Left ventricle myocardium superior (tissue), 1 donor: ENCODE results near the gene TSPAN17. TPM values are rescaled to one million over a fixed set of nuclear protein-coding genes. Genes with fewer than 3 reads are reported as not detected.

Source experiments
- ATAC-seq: fragments of 200-7000 bp; cut with Tn5 transposase; one replicate; pipeline ENCODE4 v1.9.1; 2020; ENCODE audit warnings: mild to moderate bottlenecking, moderate library complexity
- DNase-seq: peaks from one replicate; pipeline ENCODE4 v3.0.0-alpha.2; 2020
- intact Hi-C: fragments of 100-400 bp; cut with micrococcal nuclease; formaldehyde crosslinking; loops from one replicate; pipeline ENCODE4 v1.11.0; 2022
- total RNA-seq: library from RNA; stranded (reverse); fragmentation: NEBNext Ultra II Directional; extraction: Animal tissue kit (Norgen Biotek cat#: 25700); gene quantifications from one replicate; pipeline ENCODE4 v1.2.1, GENCODE V29; 2021
- donor health status: DM: no; HTN: yes; CAD: no; lungs with severe emphysema.

The TSPAN17 gene
- total RNA-seq, 1 donor from 2014 or later, result 31.7 TPM

GRCh38 chr5:176654856-176655255 lies 7.6 kb downstream of the TSPAN17 start:
- ATAC-seq (no peak), DNase-seq (no peak)
- intact Hi-C loops, result no loop called here

GRCh38 chr5:176656467-176656990 lies 9.2 kb downstream of the TSPAN17 start:
- intact Hi-C loops, result no loop called here
- ATAC-seq (no peak), DNase-seq (no peak)

- DNase-seq, result peak; percentile 82
- intact Hi-C loops, result no loop called here
- peak; percentile 84 for ATAC-seq
These were observed 10.8 kb downstream of the TSPAN17 start for GRCh38 chr5:176658007-176658599.

- intact Hi-C loops, result no loop called here
- no peak for DNase-seq
- peak; percentile 18 for ATAC-seq
These were observed 11.7 kb downstream of the TSPAN17 start for GRCh38 chr5:176658817-176659511.

DNA sequence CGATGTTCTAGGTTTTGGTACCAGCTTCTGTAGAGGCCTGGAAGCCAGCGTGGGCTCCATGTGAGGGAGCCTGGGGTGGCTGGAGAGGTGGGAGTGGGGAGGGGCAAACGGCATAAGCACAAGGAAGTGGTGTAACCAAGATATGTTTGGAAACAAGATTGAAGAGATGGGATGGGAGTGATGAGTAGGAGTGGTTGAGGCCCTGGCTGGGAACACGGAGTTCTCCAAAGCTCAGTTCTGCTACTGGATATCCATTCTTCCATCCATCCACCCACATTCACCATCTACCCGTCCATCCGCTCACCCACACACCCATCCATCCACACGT lies 12.2 kb downstream of the TSPAN17 start:
- DNase-seq (no peak), ATAC-seq (no peak)
- intact Hi-C loops, result no loop called here

GRCh38 chr5:176659860-176660461 lies 12.7 kb downstream of the TSPAN17 start:
- intact Hi-C loops, result loop anchor here (5.0 kb wide), 1 partner anchor 297 kb away; no protein-coding TSS in a partner anchor

DNA sequence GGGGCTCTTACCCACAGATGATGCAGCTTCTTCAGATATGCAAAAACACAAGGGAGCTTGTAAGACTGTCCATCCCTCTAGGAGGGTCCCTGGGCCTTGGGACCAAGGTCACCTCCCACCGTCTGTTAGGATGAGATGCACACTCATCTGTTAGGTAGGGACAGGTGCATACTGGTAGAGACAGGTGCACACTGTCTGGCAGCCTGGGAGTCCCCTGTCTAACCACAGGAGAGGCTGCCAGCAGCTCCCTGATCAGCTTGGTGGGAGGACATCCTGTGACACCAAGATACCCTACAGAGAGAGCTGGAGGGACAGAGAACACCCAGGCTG lies 13.2 kb downstream of the TSPAN17 start:
- intact Hi-C loops, result loop anchor here (5.0 kb wide), 1 partner anchor 297 kb away; no protein-coding TSS in a partner anchor
- no peak for ATAC-seq
- no peak for DNase-seq

More at GRCh38 chr5:176659860-176660461, 12.7 kb downstream of the TSPAN17 start:
- ATAC-seq (no peak), DNase-seq (no peak)

GRCh38 chr5:176660860-176661641 lies 13.8 kb downstream of the TSPAN17 start:
- ATAC-seq (peak; percentile 80), DNase-seq (peak; percentile 82)
- intact Hi-C loops, result loop anchor here (5.0 kb wide), 1 partner anchor 296 kb away; no protein-coding TSS in a partner anchor

DNA sequence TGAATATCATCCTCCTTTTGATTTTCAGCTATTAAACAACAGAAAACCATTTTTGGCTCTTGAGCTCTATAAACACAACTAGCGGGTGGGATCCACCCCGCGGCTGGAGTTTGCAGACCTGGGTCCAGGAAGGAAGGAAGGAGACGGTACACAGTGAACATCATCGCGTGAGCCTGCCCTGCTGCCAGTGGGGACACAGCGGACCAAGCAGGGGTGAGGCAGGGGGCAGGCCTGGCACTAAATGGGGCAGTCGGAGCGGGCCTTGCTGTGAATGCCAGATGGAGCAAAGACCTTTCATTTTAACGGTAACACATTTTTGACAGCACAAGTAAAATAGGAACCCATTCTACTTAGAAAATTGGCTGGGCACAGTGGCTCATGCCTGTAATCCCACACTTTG lies 14.4 kb downstream of the TSPAN17 start:
- DNase-seq (peak; percentile 18), ATAC-seq (no peak)
- intact Hi-C loops, result loop anchor here (5.0 kb wide), 1 partner anchor 296 kb away; no protein-coding TSS in a partner anchor

DNA sequence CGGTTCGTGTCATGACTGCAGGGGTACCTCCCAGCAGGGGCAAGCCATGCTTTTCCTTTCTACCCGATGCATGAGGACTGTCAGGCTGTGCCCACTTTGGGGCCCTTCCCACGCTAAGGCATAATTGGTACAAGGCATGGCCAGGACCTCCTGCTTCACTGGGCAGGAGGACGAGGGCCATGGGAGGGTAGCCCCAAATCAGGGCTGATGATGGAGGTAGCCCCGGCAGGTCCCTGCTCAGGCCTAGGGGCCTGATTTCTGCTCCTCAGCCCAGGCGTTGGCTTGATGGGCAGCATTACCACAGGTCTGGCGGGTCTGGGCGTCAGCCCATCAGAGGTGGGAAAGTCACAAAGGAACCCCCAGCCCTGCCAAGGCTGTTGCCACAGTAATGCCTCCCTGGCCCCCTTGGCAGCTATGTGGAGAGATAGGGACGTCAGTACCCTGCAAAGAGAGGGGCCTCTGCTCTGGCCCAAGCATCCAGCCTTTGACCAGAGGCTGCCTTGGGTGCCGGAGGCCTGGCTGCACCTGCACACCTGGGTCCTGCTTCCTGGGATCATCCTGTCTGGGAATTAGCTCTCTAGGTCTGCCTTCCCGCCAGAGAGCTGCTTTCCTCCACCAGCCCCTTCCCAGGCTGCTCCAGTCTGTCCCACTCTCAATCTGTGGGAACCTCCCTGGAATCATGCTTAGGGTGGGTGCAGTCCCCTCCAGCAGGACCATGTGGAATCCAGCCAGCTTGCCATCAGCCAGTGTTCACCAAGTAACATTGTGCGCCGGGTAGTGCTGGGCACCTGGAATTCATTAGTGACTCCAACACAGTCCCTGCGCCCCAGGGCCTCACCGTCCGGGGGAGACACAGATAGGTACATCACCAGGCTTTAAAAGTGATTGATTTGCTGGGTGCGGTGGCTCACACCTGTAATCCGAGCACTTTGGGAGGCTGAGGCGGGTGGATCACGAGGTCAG lies 15.4 kb downstream of the TSPAN17 start:
- intact Hi-C loops, result loop anchor here (5.0 kb wide), 1 partner anchor 295 kb away; no protein-coding TSS in a partner anchor
- no peak for ATAC-seq
- DNase-seq, result peak; percentile 22

- DNase-seq (no peak), ATAC-seq (no peak)
- intact Hi-C loops, result loop anchor here (5.0 kb wide), 1 partner anchor 294 kb away; no protein-coding TSS in a partner anchor
These were observed 16.3 kb downstream of the TSPAN17 start for GRCh38 chr5:176663566-176663965.

GRCh38 chr5:176664479-176664878 lies 17.2 kb downstream of the TSPAN17 start:
- no peak for DNase-seq
- intact Hi-C loops, result loop anchor here (5.0 kb wide), 1 partner anchor 293 kb away; no protein-coding TSS in a partner anchor

DNA sequence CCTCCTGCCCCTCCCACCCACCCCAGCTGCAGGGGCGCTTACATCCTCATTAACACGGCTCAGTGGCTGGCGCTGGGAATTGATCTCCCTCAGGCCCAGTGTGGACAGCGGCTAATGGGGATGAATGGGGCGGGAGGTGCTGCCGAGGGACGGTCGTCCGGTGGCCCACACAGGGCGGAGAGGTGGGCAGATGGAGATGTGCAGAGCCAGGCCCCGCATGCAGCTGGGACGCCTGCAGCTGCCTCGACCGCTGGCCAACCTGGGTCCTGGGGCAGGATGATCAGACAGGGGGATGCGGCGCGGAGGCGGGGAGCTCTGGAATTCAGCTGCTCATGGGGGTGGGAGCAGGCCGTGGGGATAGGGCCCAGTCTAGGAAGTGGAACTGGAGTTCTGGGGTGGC lies 17.6 kb downstream of the TSPAN17 start:
- DNase-seq, result peak; percentile 17
- intact Hi-C loops, result loop anchor here (5.0 kb wide), 1 partner anchor 292 kb away; no protein-coding TSS in a partner anchor
- no peak for ATAC-seq

More at GRCh38 chr5:176664479-176664878, 17.2 kb downstream of the TSPAN17 start:
- no peak for ATAC-seq

DNA sequence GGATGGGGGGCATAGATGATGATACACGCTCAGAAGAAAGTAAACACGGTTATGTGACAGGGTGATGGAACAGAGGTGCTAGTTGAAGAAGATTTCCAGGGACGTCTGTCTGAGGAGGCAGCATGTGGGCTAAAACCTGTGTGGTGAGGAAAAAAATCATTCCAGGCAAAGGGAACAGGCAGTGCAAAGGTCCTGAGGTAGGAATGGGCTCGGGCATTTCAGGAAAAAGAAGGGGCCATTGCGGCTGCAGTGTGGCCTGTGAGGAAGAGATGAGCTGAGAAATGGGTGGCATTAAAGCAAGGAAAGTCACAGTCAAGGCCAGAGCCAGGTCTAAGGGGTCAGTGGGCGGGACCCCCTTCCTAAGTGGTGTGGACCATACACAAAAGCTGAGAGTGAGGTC lies 18.2 kb downstream of the TSPAN17 start:
- intact Hi-C loops, result no loop called here
- no peak for ATAC-seq
- DNase-seq, result no peak

DNA sequence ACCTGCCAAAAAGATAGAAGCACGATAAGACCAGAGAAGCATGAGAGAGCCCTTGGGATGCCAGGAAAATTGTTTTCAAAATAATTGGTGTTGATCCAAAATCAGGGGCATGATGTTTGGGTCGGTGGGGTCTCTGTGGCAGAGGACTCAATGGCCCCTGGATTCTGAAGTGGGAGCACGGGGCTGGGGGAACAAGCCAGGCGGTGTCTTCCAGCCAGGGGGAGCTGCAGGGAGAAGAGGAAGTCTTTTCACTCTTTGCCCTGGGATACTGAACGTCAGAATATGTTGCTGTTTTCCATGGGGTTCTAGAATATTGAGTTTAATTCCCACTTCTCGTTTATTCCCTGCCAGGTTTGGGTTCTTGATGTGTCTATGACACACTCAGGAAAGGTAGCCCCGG lies 20.4 kb downstream of the TSPAN17 start:
- intact Hi-C loops, result no loop called here
- no peak for ATAC-seq
- DNase-seq, result no peak

GRCh38 chr5:176670449-176670848 lies 23.2 kb downstream of the TSPAN17 start:
- ATAC-seq, result no peak
- DNase-seq, result no peak
- intact Hi-C loops, result no loop called here

- DNase-seq (no peak), ATAC-seq (no peak)
- intact Hi-C loops, result no loop called here
These were observed 24.1 kb downstream of the TSPAN17 start for GRCh38 chr5:176671399-176671798.
